ENCODE results near the gene GPC6.

The GPC6 gene

GRCh38 chr13:93751117-93751516 lies 524.5 kb downstream of the GPC6 start:
- TF ChIP-seq CTCF (IDR thresholded peaks at IDR 0.05; ENCODE audit: low read length, missing control alignments) = no peak
- no peak overlapping the region for H3K4me3 ChIP-seq (replicated peaks; ENCODE audit: low read depth, low read length)
- no peak for DNase-seq (ENCODE audit: low read depth)

- no peak for TF ChIP-seq CTCF (IDR thresholded peaks at IDR 0.05; ENCODE audit: low read length, missing control alignments)
- H3K4me3 ChIP-seq (replicated peaks; ENCODE audit: low read depth, low read length) = no peak overlapping the region
- no peak for DNase-seq (ENCODE audit: low read depth)
These were observed 525.9 kb downstream of the GPC6 start for GRCh38 chr13:93752541-93752940.

- H3K4me3 ChIP-seq (replicated peaks; ENCODE audit: low read depth, low read length) = no peak overlapping the region
- no peak for DNase-seq (ENCODE audit: low read depth)
- TF ChIP-seq CTCF (IDR thresholded peaks at IDR 0.05; ENCODE audit: low read length, missing control alignments) = no peak
These were observed 527.0 kb downstream of the GPC6 start for GRCh38 chr13:93753639-93754038.

DNA sequence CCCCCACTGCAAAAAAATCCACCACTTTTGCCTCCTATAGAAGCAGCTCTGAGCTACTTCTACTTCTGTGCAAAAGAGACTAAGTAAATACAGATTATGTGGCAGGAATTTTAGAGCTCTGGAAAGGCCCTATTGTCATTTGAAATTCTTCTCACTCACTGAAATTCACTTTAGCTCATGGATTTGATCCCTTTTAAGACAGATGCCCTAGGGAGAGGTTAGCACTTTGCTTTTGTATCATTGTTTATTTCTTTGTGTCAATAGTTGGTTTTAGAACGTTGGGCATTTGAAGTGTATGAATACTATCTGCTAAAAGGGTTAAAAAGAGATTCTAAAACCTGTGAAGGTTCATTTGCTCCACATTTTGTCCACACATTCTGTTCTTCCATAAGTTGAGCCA lies 528.7 kb downstream of the GPC6 start:
- DNase-seq (ENCODE audit: low read depth) = no peak
- TF ChIP-seq CTCF (IDR thresholded peaks at IDR 0.05; ENCODE audit: low read length, missing control alignments) = no peak
- H3K4me3 ChIP-seq (replicated peaks; ENCODE audit: low read depth, low read length) = no peak overlapping the region

GRCh38 chr13:93758575-93758974 lies 532.0 kb downstream of the GPC6 start:
- peak; percentile 49 for DNase-seq (ENCODE audit: low read depth)
- H3K4me3 ChIP-seq (replicated peaks; ENCODE audit: low read depth, low read length) = no peak overlapping the region
- TF ChIP-seq CTCF (IDR thresholded peaks at IDR 0.05; ENCODE audit: low read length, missing control alignments) = no peak

DNA sequence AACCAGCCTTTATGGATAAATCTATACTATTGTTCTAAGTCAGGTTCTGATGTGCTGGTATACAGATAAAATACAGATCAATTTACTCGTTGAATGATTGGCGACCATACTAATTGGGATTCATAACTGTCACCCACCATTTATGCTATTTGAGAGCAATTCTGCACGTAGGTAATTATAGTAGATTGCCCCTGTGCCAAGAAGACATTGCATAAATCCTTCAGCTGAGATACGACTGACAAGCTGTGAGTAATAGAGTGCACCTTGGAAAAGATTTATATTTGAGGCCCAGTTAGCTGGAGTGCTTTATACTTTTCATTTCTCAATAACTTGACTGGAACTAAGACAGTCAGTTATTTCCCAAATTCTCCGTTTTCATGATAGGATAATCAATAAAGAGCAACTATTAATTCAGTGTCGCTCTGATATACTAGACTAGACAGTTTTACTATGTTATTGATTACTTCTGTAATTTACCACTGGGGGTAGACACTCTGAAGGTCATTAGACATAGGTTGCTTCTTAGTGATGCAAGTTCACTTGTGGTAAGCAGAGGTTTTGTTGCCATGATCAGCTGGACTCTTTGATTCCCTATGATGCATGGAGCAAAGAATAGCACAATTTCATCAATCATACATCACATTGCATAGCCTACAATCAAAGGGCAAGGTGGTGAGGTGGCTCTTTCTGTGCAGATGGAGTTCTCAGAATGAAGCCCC lies 536.3 kb downstream of the GPC6 start:
- H3K4me3 ChIP-seq (replicated peaks; ENCODE audit: low read depth, low read length) = no peak overlapping the region
- no peak for TF ChIP-seq CTCF (IDR thresholded peaks at IDR 0.05; ENCODE audit: low read length, missing control alignments)
- no peak for DNase-seq (ENCODE audit: low read depth)

DNA sequence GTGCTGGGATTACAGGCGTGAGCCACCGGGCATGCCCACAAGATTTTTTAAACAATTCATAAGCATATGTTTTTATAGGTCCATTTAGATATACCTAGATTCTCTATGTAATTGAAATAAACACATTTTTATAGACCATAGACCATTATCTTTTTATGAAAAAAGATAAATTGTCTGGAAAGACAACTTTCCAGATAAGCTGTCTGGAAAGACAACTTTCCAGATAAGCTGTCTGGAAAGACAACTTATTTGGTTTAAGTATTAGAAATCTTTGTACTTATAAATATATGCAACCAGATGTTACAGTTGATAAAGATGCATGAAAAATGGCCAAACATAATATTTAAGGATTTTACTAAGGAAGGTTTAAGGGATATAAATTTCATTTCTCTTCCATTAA lies 538.5 kb downstream of the GPC6 start:
- no peak for TF ChIP-seq CTCF (IDR thresholded peaks at IDR 0.05; ENCODE audit: low read length, missing control alignments)
- H3K4me3 ChIP-seq (replicated peaks; ENCODE audit: low read depth, low read length) = no peak overlapping the region
- DNase-seq (ENCODE audit: low read depth) = no peak
